ENCODE data around the gene PFKL.

GRCh38 chr21:44350773-44351481, 51.1 kb downstream of the PFKL start:
- TF ChIP-seq, protein P1, sequence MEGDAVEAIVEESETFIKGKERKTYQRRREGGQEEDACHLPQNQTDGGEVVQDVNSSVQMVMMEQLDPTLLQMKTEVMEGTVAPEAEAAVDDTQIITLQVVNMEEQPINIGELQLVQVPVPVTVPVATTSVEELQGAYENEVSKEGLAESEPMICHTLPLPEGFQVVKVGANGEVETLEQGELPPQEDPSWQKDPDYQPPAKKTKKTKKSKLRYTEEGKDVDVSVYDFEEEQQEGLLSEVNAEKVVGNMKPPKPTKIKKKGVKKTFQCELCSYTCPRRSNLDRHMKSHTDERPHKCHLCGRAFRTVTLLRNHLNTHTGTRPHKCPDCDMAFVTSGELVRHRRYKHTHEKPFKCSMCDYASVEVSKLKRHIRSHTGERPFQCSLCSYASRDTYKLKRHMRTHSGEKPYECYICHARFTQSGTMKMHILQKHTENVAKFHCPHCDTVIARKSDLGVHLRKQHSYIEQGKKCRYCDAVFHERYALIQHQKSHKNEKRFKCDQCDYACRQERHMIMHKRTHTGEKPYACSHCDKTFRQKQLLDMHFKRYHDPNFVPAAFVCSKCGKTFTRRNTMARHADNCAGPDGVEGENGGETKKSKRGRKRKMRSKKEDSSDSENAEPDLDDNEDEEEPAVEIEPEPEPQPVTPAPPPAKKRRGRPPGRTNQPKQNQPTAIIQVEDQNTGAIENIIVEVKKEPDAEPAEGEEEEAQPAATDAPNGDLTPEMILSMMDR (IDR thresholded peaks at IDR 0.05; ENCODE audit: control extremely low read depth in 1 of 3, insufficient read depth in 1 of 3, low read depth in 1 of 3, low read length in 3 of 3): peak in 2 of 3 experiments; percentile 8 to 14; a peak in 2 of 4 replicates
- TF ChIP-seq POLR2AphosphoS5 (IDR thresholded peaks at IDR 0.05; ENCODE audit: low read depth, low read length): no peak
- TF ChIP-seq MAFK (IDR thresholded peaks at IDR 0.05; ENCODE audit: low read depth, low read length): no peak
- TF ChIP-seq SUZ12 (IDR thresholded peaks at IDR 0.05; ENCODE audit: low read length): no peak; the same call in 1 of the 2 replicates
- TF ChIP-seq NRF1 (IDR thresholded peaks at IDR 0.05; ENCODE audit: low read depth, low read length): no peak
- no peak for TF ChIP-seq TAF1 (IDR thresholded peaks at IDR 0.05; ENCODE audit: low read depth, low read length)
- no peak for TF ChIP-seq CBX8 (IDR thresholded peaks at IDR 0.05; ENCODE audit: borderline replicate concordance, low read depth, low read length)
- TF ChIP-seq POLR2A (IDR thresholded peaks at IDR 0.05; ENCODE audit: control extremely low read depth in 1 of 2, low read depth in 2 of 2, low read length in 2 of 2): no peak

Data from H1 (cell line).